K562 (cell line): ENCODE data around the gene CARD14. TPM values are rescaled to one million over a fixed set of nuclear protein-coding genes. Genes with fewer than 3 reads are reported as not detected.
A peak's percentile ranks its signal among the peaks of the same experiment; 100 is the strongest.

Experiments
- ATAC-seq: fragments of 200-7000 bp; cut with Tn5 transposase; 3 replicates; pipeline ENCODE4 v1.9.1; 2020; ENCODE audit warnings: moderate library complexity
- BruUV-seq: library from RNA; stranded (reverse); fragments of 400-500 nt; replicated peaks from 2 replicates; lab custom pipeline; 2021; lab: Mats Ljungman, UMichigan
- CTCF ChIA-PET: fragments of 300-600 bp; formaldehyde crosslinking; extraction: SDS; loops from one replicate; lab custom pipeline; 2021; ENCODE audit warnings: low intra/inter-chr PET ratio; lab: Yijun Ruan, JAX
- POLR2A ChIA-PET: fragments of 300-600, 350-650 bp; sonication (Branson Sonifier 250); formaldehyde crosslinking; extraction: SDS; loops from one replicate; lab custom pipeline; 2021; ENCODE audit warnings: antibody characterized with exemption, inconsistent platforms; lab: Yijun Ruan, JAX
- DNase-seq, 4 experiments: peaks; one replicate each; pipeline versions ENCODE4 v3.0.0 to v3.0.0-alpha.2; 2011 to 2018; ENCODE audit warnings: low spot score in 3 of 4, mixed read lengths in 3 of 4; ENCODE audit errors: extremely low read depth in 1 of 4
- FAIRE-seq: peaks from 2 replicates; lab custom pipeline; 2011; peaks lifted over from hg19 to GRCh38; lab: Jason Lieb, UNC
- H2AFZ ChIP-seq: 2 replicates; pipeline ENCODE4 v1.6.0; 2011; ENCODE audit warnings: low read depth, low read length, control low read depth, inconsistent platforms
- H3K27ac ChIP-seq: fragments of 200-600 bp; 3 replicates; pipeline ENCODE4 v1.8.0; 2011; ENCODE audit warnings: low read depth, mild to moderate bottlenecking, control low read depth, inconsistent platforms, low read length, moderate library complexity, mixed read lengths; ENCODE audit errors: extremely low read depth
- H3K27me3 ChIP-seq, 2 experiments: fragments of 300-600 bp in 1 of 2; 2 replicates in 1 of 2; 3 replicates in 1 of 2; pipeline versions ENCODE4 v1.6.0 to v1.8.0; 2011; ENCODE audit warnings: inconsistent platforms in 2 of 2, low read length in 2 of 2, mild to moderate bottlenecking in 1 of 2, mixed read lengths in 1 of 2, moderate library complexity in 1 of 2; ENCODE audit not compliant: control insufficient read depth in 2 of 2, insufficient read depth in 2 of 2
- H3K36me3 ChIP-seq: fragments of 300-600 bp; 3 replicates; pipeline ENCODE4 v1.8.0; 2011; ENCODE audit warnings: mild to moderate bottlenecking, low read length, inconsistent platforms; ENCODE audit not compliant: control insufficient read depth, insufficient read depth
- H3K4me1 ChIP-seq, 2 experiments: fragments of 200-600 bp in 1 of 2; replicated peaks in 1 of 2; 2 replicates in 1 of 2; 3 replicates in 1 of 2; pipeline versions ENCODE4 v1.5.1 to v1.8.0; 2011; ENCODE audit warnings: inconsistent platforms in 2 of 2, low read length in 2 of 2, mild to moderate bottlenecking in 1 of 2, mixed read lengths in 1 of 2, moderate library complexity in 1 of 2; ENCODE audit not compliant: control insufficient read depth in 2 of 2, insufficient read depth in 2 of 2
- H3K4me2 ChIP-seq: 2 replicates; pipeline ENCODE4 v1.6.1; 2011; ENCODE audit warnings: low read length, control low read depth, inconsistent platforms, mixed read lengths; ENCODE audit not compliant: insufficient read depth
- H3K4me3 ChIP-seq: fragments of 200-600 bp; sonication (generic), shearing (Covaris generic); 2 replicates; pipeline ENCODE4 v1.5.1; 2016; ENCODE audit warnings: control low read depth, inconsistent platforms
- H3K79me2 ChIP-seq: fragments of 200-600 bp; 3 replicates; pipeline ENCODE4 v1.8.0; 2011; ENCODE audit warnings: low read length, inconsistent platforms; ENCODE audit not compliant: control insufficient read depth, insufficient read depth
- H3K9ac ChIP-seq, 2 experiments: 2 replicates each; pipeline versions ENCODE4 v1.6.0 to v1.6.1; 2011; ENCODE audit warnings: low read depth in 2 of 2, low read length in 2 of 2, control low read depth in 1 of 2, inconsistent platforms in 1 of 2, mild to moderate bottlenecking in 1 of 2, mixed read lengths in 1 of 2; ENCODE audit not compliant: insufficient read depth in 1 of 2
- H3K9me1 ChIP-seq: one replicate; pipeline ENCODE4 v1.6.0; 2011; ENCODE audit warnings: inconsistent platforms, mild to moderate bottlenecking, low read length, moderate library complexity; ENCODE audit not compliant: control insufficient read depth, insufficient read depth
- H3K9me3 ChIP-seq: replicated peaks from 2 replicates; pipeline ENCODE4 v1.5.1; 2011; ENCODE audit warnings: low read depth, low read length, inconsistent platforms; ENCODE audit not compliant: control insufficient read depth, insufficient read depth
- H4K20me1 ChIP-seq: replicated peaks from 2 replicates; pipeline ENCODE4 v1.6.1; 2011; ENCODE audit warnings: low read length, inconsistent platforms, mixed read lengths; ENCODE audit not compliant: control insufficient read depth, insufficient read depth
- CBX3 ChIP-seq, 2 experiments: IDR thresholded peaks; 1 replicate in 1 of 2; 2 replicates in 1 of 2; pipeline ENCODE4 v1.6.1; 2012; ENCODE audit warnings: inconsistent platforms in 2 of 2, low read length in 2 of 2, borderline replicate concordance in 1 of 2, control low read depth in 1 of 2
- CC2D1A ChIP-seq: fragments of 450-650 bp; IDR thresholded peaks from 2 replicates; pipeline ENCODE4 v1.6.1; 2017; ENCODE audit warnings: mild to moderate bottlenecking
- HDAC1 ChIP-seq, 2 experiments: fragments of 450-650 bp; IDR thresholded peaks; 2 replicates each; pipeline ENCODE4 v1.6.1; 2016 to 2017; ENCODE audit warnings: inconsistent platforms in 1 of 2, mild to moderate bottlenecking in 1 of 2, moderate library complexity in 1 of 2
- HDGF ChIP-seq: fragments of 450-650 bp; IDR thresholded peaks from 2 replicates; pipeline ENCODE4 v1.6.1; 2016
- KDM1A ChIP-seq, 2 experiments: fragments of 450-650 bp; IDR thresholded peaks; 2 replicates each; pipeline ENCODE4 v1.6.1; 2016; ENCODE audit warnings: mild to moderate bottlenecking in 2 of 2
- MTA2 ChIP-seq: fragments of 450-650 bp; IDR thresholded peaks from 2 replicates; pipeline ENCODE4 v1.6.1; 2016; ENCODE audit warnings: low read depth
- MYNN ChIP-seq, 2 experiments: sonication (generic); formaldehyde crosslinking in 1 of 2; IDR thresholded peaks; 2 replicates each; pipeline versions ENCODE4 v1.5.0 to v1.6.1; 2016 to 2020; ENCODE audit warnings: antibody characterized with exemption in 1 of 2, missing genetic modification reagents in 1 of 2
- NR2C2 ChIP-seq, 2 experiments: fragments of 200-800 bp in 1 of 2; sonication (Bioruptor generic) in 1 of 2; sonication (generic) in 1 of 2; formaldehyde crosslinking in 1 of 2; IDR thresholded peaks; 2 replicates each; pipeline versions ENCODE4 v1.6.1 to v1.8.0; 2016 to 2022; ENCODE audit warnings: mild to moderate bottlenecking in 1 of 2, missing compliant biosample characterization in 1 of 2, missing genetic modification characterization in 1 of 2, missing genetic modification reagents in 1 of 2
- NR3C1 ChIP-seq: sonication (generic); formaldehyde crosslinking; IDR thresholded peaks from 2 replicates; pipeline ENCODE4 v1.8.1; 2022; ENCODE audit warnings: missing genetic modification reagents
- OTX1 ChIP-seq: fragments of 450-650 bp; formaldehyde crosslinking; IDR thresholded peaks from 2 replicates; pipeline ENCODE4 v1.4.0; 2022; ENCODE audit warnings: mild to moderate bottlenecking
- PHB ChIP-seq: fragments of 250-450 bp; sonication (Bioruptor Pico); IDR thresholded peaks from 2 replicates; pipeline ENCODE4 v1.5.0; 2021
- PHTF2 ChIP-seq: fragments of 250-450 bp; sonication (Bioruptor Pico); IDR thresholded peaks from 2 replicates; pipeline ENCODE4 v1.5.0; 2021; ENCODE audit warnings: mild to moderate bottlenecking
- TRIM24 ChIP-seq, 2 experiments: fragments of 450-650 bp; IDR thresholded peaks; 2 replicates each; pipeline ENCODE4 v1.6.1; 2016
- ZNF445 ChIP-seq: fragments of 250-450 bp; sonication (Bioruptor Pico); IDR thresholded peaks from 2 replicates; pipeline ENCODE4 v1.4.0; 2020; ENCODE audit warnings: low read depth, mild to moderate bottlenecking, moderate library complexity
- WGBS: fragments of 100-300 bp; shearing (Covaris generic); methylation state at CpG from one replicate; pipeline ENCODE4 v1.1.6; 2016; ENCODE audit warnings: low coverage, mixed read lengths; ENCODE audit not compliant: insufficient coverage; ENCODE audit errors: missing lambda C conversion rate; 5-methylcytosine and 5-hydroxymethylcytosine counted together
- in situ Hi-C: fragments of 300-500 bp; cut with MboI; formaldehyde crosslinking; loops from 4 replicates; pipeline ENCODE4 v1.15.0; 2018; ENCODE audit warnings: inconsistent platforms, mixed read lengths
- intact Hi-C: fragments of 100-400 bp; cut with micrococcal nuclease; formaldehyde crosslinking; loops from 2 replicates; pipeline ENCODE4 v1.14.2; 2022
- polyA plus RNA-seq, 8 experiments: library from polyadenylated mRNA; depleted of rRNA in 4 of 8; stranded (reverse) in 5 of 8; unstranded in 3 of 8; fragments of >200 nt; fragmentation: Nextera tagmentation in 2 of 8; fragmentation: Illumina TruSeq in 1 of 8; extraction: Ambion mirVana in 2 of 8; extraction: Trizol in 1 of 8; gene quantifications; 2 replicates each; pipeline versions ENCODE4 v1.2.1 to v1.2.3, GENCODE V29; 2011 to 2014; ENCODE audit warnings: inconsistent platforms in 1 of 8, missing spikeins in 1 of 8
- total RNA-seq, 7 experiments: library from RNA; depleted of rRNA in 6 of 7; stranded (reverse); fragments of >200 nt in 6 of 7; fragmentation: Illumina TruSeq in 2 of 7; extraction: Trizol in 2 of 7; gene quantifications; 2 replicates each; pipeline versions ENCODE4 v1.2.1 to v1.2.3, GENCODE V29; 2011 to 2021; ENCODE audit warnings: low replicate concordance in 1 of 7
- TF ChIP-seq, protein P1 (sequence below): IDR thresholded peaks from 3 replicates; pipeline ENCODE4 v1.6.1; 2011; ENCODE audit warnings: borderline replicate concordance, mild to moderate bottlenecking; ENCODE audit not compliant: insufficient read length, insufficient read depth
- TF ChIP-seq, protein P2 (sequence below): fragments of 450-650 bp; formaldehyde crosslinking; IDR thresholded peaks from 2 replicates; pipeline ENCODE4 v1.4.0; 2022; ENCODE audit warnings: missing genetic modification characterization
- TF ChIP-seq, protein P3 (sequence below): fragments of 450-650 bp; formaldehyde crosslinking; IDR thresholded peaks from 2 replicates; pipeline ENCODE4 v1.4.0; 2022; ENCODE audit warnings: missing genetic modification characterization
- TF ChIP-seq, protein P4 (sequence below): fragments of 450-650 bp; IDR thresholded peaks from 2 replicates; pipeline ENCODE4 v1.6.1; 2016; ENCODE audit warnings: missing biosample characterization, missing genetic modification characterization

Gene CARD14
- total and polyA plus RNA-seq, 9 of the 15 experiments (the other 6 are each of a cell fraction or from before 2014, with no cell fraction given), result not detected

DNA sequence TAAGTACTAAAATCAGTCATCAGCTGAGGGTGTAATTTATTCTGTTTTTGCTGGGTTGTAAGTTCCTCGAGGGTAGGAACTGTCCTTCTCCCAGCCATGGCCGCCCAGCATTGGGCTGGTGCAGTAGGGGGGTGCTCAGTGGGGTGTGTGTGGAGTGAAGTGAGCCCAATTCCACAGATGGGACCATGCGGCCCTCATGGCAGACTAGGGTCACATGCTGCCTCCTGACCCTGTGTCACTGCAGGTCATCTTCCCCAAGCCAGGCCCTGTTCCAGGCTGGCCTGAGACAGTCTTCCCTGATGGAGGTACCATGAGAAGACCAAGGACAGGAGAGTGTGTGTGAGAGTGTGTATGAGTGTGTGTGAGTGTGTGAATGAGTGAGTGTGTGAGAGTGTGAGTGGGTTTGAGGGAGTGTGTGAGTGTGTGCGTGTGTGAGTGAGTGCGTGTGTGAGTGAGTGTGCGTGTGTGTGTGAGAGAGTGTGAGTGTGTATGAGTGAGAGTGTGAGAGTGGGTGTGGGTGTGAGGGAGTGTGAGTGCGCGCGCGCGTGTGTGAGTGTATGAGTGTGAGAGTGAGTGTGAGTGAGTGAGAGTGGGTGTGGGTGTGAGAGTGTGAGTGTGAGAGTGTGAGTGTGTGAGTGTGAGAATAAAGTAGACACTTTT lies 54.1 kb downstream of the CARD14 start:
- DNase-seq, result no peak
- CTCF ChIA-PET, result no interaction called here
- no peak for ATAC-seq
- H3K4me3 ChIP-seq, result no peak overlapping the region
- peaks cover 3% of the 10 kb centered on the region; the same call in 1 of the 3 replicates for H3K79me2 ChIP-seq
- no peak overlapping the region for H3K27ac ChIP-seq
- H3K4me2 ChIP-seq, result no peak overlapping the region
- H3K9me3 ChIP-seq, result no peaks in the 10 kb centered on the region
- intact Hi-C loops, result no loop called here
- H3K4me1 ChIP-seq, result peaks cover 9 to 43% of the 10 kb centered on the region in 2 experiments; a peak in 4 of 5 replicates
- no peaks in the 10 kb centered on the region for H3K27me3 ChIP-seq
- 0 out of 4 replicates have a peak overlapping the region, but pooled peaks of 1 of the 2 experiments have one; percentile 33 for H3K9ac ChIP-seq
- in situ Hi-C loops, result no loop called here
- no peak overlapping the region for H2AFZ ChIP-seq
- FAIRE-seq, result no peak
- H3K9me1 ChIP-seq, result no peaks in the 10 kb centered on the region
- POLR2A ChIA-PET, result no interaction called here
- BruUV-seq, result no TSS peak
- H3K36me3 ChIP-seq, result no peaks in the 10 kb centered on the region
- no peaks in the 10 kb centered on the region for H4K20me1 ChIP-seq
- WGBS, result 80% methylated on average over 6 of the region's 11 CpGs
- TF ChIP-seq MYNN (IDR thresholded peaks at IDR 0.05), result peak; percentile 93
- no peak for TF ChIP-seq MYNN (CRISPR knock-in tag; IDR thresholded peaks at IDR 0.05)
- peak; percentile 61; the same call in 1 of the 2 replicates for TF ChIP-seq OTX1 (CRISPR knock-in tag)
- TF ChIP-seq HDAC1 (IDR thresholded peaks at IDR 0.05), result peak in 1 of 2 experiments; percentile 65; a peak in 1 of 4 replicates
- 0 out of 2 replicates have a peak, but pooled peaks have one; percentile 14 for TF ChIP-seq MTA2
- TF ChIP-seq, protein P1, sequence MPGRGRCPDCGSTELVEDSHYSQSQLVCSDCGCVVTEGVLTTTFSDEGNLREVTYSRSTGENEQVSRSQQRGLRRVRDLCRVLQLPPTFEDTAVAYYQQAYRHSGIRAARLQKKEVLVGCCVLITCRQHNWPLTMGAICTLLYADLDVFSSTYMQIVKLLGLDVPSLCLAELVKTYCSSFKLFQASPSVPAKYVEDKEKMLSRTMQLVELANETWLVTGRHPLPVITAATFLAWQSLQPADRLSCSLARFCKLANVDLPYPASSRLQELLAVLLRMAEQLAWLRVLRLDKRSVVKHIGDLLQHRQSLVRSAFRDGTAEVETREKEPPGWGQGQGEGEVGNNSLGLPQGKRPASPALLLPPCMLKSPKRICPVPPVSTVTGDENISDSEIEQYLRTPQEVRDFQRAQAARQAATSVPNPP, result no peak
- no peak for TF ChIP-seq CBX3 (IDR thresholded peaks at IDR 0.05; ENCODE audit: borderline replicate concordance in 1 of 2, low read length in 2 of 2)
- TF ChIP-seq, protein P2, sequence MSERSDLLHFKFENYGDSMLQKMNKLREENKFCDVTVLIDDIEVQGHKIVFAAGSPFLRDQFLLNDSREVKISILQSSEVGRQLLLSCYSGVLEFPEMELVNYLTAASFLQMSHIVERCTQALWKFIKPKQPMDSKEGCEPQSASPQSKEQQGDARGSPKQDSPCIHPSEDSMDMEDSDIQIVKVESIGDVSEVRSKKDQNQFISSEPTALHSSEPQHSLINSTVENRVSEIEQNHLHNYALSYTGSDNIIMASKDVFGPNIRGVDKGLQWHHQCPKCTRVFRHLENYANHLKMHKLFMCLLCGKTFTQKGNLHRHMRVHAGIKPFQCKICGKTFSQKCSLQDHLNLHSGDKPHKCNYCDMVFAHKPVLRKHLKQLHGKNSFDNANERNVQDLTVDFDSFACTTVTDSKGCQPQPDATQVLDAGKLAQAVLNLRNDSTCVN (CRISPR knock-in tag), result 0 out of 2 replicates have a peak, but pooled peaks have one; percentile 48
- TF ChIP-seq PHTF2 (CRISPR knock-in tag), result no peak
- peak; percentile 28; the same call in 1 of the 2 replicates for TF ChIP-seq NR2C2 (CRISPR knock-in tag; IDR thresholded peaks at IDR 0.05)
- TF ChIP-seq NR2C2 (tag; IDR thresholded peaks at IDR 0.05), result peak; percentile 17; the same call in 1 of the 2 replicates
- TF ChIP-seq, protein P3, sequence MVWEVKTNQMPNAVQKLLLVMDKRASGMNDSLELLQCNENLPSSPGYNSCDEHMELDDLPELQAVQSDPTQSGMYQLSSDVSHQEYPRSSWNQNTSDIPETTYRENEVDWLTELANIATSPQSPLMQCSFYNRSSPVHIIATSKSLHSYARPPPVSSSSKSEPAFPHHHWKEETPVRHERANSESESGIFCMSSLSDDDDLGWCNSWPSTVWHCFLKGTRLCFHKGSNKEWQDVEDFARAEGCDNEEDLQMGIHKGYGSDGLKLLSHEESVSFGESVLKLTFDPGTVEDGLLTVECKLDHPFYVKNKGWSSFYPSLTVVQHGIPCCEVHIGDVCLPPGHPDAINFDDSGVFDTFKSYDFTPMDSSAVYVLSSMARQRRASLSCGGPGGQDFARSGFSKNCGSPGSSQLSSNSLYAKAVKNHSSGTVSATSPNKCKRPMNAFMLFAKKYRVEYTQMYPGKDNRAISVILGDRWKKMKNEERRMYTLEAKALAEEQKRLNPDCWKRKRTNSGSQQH (CRISPR knock-in tag), result peak; percentile 91
- no peak for TF ChIP-seq ZNF445 (CRISPR knock-in tag)
- 0 out of 2 replicates have a peak, but pooled peaks have one; percentile 25 for TF ChIP-seq CC2D1A
- TF ChIP-seq PHB, result no peak
- peak; percentile 54; the same call in 1 of the 2 replicates for TF ChIP-seq HDGF
- TF ChIP-seq NR3C1 (CRISPR knock-in tag), result no peak
- TF ChIP-seq, protein P4, sequence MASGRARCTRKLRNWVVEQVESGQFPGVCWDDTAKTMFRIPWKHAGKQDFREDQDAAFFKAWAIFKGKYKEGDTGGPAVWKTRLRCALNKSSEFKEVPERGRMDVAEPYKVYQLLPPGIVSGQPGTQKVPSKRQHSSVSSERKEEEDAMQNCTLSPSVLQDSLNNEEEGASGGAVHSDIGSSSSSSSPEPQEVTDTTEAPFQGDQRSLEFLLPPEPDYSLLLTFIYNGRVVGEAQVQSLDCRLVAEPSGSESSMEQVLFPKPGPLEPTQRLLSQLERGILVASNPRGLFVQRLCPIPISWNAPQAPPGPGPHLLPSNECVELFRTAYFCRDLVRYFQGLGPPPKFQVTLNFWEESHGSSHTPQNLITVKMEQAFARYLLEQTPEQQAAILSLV (tag), result 0 out of 2 replicates have a peak, but pooled peaks have one; percentile 44
- no peak for TF ChIP-seq KDM1A (IDR thresholded peaks at IDR 0.05)
- 0 out of 4 replicates have a peak, but pooled peaks of 1 of the 2 experiments have one; percentile 31 for TF ChIP-seq TRIM24 (IDR thresholded peaks at IDR 0.05)
